ENCODE data around the gene LDLRAP1.
A peak's percentile ranks its signal among the peaks of the same experiment; 100 is the strongest.
"Not testable (repeated sequence)": the region's sequence is repeated elsewhere in the genome, so short reads cannot be mapped to it uniquely, and the experiment has no call there.

Gene LDLRAP1

DNA sequence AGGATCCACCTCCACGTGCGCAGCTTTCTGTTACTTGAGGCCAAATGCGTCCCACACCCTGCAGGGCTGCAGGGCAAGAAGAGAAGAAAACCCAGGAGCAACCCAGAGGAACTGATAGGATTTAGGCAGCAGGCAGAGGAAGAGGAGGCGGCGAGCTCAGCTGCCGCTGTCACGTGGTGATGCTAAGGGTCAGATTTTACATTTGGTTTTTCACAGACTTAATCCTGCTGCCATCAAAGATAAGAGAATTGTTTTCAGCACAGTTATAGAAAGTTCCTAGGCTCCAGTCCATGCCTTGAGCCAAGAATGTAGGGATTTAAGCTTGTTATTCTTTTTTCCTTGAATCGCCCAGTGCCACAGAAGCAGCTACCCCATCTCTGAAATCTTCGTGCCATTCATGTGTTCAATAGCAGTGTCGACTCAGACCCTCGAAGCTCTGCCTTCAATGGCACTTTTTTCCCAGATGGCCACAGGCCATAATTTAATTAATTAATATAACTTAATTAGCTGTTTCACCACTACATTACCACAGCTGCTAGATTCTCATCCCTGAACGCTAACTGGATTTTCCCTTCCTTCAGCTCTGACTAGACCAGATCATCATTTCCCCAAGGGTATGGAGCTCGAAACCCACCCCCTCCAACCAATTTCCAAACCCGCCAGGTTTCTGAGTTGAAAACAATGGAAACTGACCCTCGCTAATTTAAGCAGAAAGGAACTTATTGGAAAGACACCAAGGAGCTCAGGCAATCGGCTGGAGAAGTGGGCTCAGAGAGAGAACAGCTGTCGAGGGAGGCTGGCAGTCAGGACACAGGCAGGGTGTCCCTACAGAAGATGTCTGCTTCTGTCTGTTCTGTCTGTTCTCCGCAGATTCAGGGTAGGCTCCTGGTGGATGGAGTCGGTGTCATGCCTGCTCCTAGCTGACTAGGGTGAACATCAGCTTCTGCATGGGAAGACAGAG lies 36.2 kb downstream of the LDLRAP1 start:
- DNase-seq = no peak

DNA sequence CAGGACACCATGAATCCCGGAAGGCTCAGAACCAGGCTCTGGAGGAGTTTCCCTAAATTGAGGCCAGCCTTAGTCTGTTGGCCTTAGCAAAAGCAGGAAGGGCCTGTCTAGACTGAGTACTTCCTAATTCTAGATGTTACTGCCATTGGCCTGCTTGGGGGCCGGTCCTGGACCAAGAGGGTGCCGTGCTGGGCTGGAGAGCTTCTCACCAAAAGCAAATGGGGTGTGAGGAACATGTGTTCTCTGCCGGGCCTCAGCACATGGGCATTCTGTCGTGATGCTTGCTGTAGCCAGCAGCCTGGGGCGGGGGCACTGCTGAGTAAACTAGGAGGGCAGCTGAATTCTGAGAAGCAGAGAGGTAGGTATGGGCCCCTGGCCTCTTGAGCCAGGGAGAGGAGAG lies 37.5 kb downstream of the LDLRAP1 start:
- DNase-seq = no peak

DNA sequence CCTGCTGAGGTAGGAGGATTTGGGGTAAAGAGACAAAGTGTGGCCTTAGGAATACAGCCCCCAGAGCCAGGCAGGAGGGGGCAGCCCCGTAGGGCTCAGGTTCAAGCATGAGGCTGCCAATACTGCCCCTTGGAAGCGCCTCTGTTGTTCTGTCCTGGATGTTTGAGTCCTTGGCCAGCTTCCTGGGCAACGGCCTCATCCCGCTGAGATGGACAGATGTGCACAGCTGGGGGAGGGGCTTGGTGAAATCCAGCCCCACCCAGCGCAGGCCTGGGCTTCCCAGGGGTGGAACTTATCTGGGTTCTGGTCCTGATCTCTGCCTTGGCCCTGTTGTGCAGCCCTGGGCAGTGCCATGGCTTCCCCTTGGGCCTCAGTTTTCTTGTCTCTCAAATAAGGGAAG lies 38.4 kb downstream of the LDLRAP1 start:
- no peak for DNase-seq

DNA sequence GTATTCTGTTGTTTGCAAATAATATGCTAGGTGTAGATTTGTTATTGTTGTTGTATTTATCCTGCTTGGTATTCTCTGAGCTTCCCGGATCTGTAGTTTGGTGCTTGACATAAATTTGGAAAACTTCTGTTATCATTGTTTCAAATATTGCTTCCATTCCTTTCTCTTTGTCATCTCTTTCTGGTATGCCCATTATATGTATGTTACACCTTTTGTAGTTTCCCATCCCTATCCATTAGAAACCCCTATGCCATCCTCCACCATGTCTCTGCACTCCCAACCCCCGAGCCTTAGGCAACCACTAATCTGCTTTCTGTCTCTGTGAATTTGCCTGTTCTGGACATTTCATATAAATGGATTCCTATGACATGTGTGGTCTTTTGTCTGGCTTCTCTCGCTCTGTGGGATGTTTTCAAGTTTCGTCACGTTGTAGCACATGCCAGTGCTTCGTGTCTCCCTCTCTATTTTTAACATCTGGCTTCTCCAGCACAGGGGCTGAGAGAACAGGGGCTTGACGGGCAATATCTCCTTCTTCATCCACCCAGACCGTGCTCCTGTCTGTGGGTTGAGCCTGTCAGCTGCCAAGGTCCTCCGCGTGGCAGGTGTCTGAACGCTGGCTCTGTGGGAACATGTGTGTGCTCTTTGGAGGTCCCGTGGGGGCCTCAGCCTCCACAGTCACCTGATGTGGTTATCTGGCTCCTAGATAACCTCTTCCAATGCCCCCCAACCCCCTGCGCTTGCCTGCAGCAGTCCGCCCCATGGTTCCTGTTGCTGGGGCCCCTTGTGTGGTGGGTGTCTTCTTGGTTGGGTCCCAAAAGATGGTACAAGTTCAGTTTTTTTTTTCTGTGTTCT lies 40.3 kb downstream of the LDLRAP1 start:
- no peak for DNase-seq

DNA sequence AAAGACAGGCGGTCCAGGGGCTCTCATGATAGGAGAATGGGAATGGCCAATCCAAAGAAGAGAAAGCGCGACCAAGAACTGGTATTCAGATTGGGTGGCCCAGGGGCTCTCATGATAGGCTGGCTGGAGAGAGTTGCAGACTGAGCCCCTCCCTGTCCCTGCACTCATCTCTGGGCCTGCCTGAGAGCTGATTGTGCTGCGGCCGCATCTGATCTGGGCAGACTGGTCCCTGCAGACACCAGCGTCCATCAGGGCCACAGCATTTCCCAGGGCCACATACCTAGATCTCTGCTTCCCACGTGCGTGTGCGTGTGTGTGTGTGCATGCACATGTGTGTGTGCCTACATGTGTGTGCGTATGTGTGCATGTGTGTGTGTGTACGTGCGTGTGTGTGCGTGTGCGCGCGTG lies 42.8 kb downstream of the LDLRAP1 start:
- DNase-seq = no peak

DNA sequence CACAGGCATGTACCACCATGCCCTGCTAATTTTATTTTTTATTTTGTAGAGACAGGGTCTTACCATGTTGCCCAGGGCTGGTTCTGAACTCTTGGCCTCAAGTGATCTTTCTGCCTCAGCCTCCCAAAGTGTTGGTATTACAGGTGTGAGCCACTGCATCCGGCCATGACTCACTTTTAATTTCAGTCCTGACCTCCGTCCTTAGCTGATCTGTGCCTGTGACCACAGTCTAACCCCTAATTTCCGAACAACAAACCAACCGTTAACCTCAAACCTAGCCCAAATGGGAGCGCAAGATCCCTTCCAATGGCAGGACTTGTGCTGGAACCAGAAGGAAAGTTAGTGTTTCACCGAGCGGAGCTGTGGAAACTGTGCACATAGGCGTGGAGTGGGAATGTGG lies 43.9 kb downstream of the LDLRAP1 start:
- no peak for DNase-seq

DNA sequence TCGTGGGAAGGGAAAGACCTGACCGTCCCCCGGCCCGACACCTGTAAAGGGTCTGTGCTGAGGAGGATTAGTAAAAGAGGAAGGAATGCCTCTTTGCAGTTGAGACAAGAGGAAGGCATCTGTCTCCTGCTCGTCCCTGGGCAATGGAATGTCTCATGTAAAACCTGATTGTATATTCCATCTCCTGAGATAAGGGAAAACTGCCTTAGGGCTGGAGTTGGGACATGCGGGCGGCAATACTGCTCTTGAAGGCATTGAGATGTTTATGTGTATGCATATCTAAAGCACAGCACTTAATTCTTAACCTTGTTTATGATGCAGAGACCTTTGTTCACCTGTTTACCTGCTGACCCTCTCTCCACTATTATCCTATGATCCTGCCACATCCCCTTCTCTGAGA lies 44.8 kb downstream of the LDLRAP1 start:
- DNase-seq = not testable (repeated sequence)

DNA sequence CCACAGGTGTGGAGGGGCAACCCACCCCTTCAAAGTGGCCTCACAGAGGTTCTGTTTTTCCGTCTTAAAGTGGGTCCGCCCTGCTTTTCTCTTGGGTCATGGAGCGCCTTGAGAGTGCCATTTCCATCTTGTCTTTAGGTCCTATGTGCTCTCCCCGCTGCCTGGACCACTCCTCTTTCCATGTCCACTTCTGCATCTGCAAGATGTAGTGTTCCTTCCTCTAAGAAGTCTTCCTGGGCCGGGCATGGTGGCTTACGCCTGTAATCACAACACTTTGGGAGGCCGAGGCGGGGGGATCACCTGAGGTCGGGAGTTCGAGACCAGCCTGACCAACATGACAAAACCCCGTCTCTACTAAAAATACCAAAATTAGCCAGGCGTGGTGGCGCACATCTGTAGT lies 45.4 kb downstream of the LDLRAP1 start:
- DNase-seq = not testable (repeated sequence)

DNA sequence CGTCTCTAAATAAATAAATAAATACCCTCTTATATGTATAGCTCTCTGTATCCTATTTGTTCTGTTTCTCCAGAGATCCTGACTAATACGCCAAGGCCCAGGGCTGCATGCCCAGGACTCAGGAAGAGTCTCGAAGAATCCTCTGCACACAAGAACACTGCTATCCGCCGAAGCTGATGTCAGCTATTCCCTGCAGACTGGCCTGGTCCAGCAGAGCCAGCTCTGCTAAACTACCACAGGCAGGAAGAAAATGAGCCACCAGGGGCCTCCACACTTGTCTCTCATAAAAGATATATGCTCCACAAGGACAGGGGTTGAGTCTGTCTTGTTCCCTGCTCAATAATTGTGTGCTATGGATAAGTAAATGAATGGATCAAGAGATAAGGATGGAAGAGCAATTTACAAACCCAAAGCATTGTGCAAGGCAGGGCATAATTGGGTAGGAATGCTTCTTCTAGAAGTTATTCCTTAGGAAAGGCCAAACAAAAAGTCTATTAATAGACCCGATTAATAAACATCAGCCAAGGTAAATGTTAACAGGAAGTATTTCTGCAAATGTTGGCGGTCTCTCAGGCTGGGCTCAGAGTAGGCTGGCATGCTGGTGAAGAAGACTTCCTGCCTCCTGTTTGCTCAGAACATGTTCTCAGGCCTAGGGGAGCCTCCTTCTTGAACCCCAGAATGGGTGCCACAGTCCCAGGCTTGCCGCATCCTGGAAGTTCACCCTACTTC lies 46.9 kb downstream of the LDLRAP1 start:
- DNase-seq = no peak

DNA sequence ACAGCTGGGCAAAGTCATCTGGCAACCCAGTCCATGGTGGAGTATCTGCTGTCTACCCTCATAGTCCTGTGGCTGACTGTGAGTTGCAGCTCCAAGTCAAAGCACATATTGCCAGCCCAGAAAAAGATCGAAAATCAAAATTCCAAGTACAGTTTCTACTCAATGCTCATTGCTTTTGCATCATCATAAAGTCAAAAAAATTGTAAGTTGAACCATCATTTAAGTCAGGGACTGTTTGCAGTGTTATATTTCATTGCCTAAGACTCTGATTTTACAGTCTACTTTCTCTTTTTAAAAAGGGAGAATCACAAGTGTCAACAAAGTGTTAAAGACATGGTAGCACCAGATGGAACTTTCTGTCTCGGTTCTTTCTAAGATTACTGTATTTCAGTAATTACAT lies 50.5 kb downstream of the LDLRAP1 start:
- no peak for DNase-seq

DNA sequence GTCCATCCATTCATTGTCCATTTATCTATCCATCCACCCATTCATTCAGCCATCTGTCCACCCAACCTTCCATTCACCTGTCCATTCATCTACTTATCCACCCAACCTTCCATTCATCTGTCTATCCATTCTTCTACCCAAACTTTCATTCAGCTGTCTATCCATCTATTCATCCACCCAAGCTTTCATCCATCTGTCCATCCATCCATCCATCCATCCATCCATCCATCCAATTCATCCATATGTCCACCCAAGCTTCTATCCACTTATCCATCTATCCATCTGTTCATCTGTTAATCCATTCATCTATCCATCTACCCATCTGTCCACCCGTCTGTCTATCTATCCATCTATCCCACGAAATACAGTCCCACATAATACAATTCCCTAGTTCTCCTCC lies 51.6 kb downstream of the LDLRAP1 start:
- no peak for DNase-seq

DNA sequence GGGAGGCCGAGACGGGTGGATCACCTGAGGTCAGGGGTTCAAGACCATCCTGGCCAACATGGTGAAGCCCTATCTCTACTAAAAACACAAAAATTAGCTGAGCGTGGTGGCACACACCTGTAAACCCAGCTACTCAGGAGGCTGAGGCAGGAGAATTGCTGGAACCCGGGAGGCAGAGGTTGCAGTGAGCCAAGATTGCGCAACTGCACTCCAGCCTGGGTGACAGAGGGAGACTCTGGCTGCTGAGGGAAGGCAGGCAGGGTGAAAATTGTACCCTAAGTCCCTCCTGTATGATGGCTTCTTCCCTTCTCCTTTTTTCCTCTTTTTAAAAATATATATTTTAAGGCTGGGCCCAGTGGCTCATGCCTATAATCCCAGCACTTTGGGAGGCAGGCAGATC lies 53.2 kb downstream of the LDLRAP1 start:
- DNase-seq = not testable (repeated sequence)

DNA sequence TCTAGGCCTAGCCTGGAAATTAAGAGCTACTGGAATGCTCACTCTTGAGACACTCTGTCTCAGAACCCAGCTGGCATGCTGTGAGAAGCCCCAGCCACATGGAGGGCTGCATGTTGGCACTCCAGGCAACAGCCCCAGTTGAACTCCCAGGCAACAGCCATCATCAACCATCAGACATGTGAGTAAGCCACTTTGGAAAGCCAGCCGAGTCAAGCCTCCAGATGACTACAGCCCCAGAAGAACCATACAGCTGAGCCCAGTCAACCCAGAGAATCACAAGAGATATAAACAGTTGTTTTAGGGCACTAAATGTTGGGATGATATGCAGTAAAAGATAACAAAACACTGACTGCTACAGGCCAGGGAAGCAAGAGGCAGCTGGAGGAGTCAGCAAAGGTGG lies 55.5 kb downstream of the LDLRAP1 start:
- no peak for DNase-seq

DNA sequence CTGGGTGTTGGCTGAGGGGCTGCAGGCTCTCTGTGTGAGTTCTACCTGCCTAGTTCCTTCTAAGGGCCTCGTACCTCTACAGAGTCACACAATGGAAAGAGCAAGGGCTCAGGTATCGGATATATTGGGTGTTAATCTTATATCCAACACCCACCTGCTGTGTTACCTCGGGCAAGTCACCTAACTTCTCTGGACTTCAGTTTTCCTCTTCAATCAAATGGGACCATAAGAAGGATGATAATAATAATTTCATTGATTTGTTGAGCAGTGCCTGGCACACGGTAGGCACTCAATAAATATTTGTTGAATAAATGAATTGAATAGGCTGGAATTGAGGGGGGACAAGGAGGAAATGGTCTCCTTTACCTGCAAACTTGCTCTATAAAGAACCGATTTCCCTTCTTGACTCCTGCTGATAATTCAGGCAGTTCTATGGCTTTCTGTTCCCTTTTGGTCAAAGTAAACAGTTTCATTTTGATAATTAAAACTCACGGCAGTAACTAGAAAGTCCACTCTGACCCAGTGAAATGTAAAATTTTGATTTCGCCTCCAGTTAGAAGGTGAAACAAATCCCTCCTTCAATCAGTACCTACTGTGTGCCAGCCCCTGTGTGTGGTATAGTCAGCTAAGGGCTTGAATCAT lies 56.7 kb downstream of the LDLRAP1 start:
- no peak for DNase-seq

DNA sequence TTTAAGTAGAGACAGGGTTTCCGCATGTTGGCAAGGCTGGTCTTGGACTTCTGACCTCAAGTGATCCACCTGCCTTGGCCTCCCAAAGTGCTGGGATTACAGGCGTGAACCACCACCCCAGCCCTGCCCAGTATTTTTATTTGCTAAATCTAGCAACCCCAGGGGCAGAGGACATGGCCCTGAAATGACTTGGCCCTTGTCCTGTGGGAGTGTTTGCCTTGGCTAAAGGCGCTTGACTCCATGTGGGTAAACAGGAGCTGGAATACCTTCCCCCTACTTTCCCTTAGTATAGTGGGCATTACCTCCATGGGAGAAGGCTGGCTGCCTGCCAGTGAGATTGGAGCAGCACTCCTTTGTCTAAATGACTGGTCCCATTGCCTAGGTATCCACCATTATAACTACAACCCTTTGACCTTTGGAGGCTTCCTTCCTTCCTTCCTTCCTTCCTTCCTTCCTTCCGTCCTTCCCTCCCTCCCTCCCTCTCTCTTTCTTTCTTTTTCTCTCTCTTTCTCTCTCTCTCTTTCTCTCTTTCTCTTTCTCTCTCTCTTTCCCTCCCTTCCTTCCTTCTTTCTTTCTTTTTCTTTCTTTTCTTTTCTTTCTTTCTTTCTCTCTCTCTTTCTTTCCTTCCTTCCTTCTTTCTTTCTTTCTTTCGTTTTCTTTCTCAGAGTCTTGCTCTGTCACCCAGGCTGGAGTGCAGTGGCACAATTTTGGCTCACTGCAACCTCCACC lies 57.7 kb downstream of the LDLRAP1 start:
- DNase-seq = not testable (repeated sequence)

DNA sequence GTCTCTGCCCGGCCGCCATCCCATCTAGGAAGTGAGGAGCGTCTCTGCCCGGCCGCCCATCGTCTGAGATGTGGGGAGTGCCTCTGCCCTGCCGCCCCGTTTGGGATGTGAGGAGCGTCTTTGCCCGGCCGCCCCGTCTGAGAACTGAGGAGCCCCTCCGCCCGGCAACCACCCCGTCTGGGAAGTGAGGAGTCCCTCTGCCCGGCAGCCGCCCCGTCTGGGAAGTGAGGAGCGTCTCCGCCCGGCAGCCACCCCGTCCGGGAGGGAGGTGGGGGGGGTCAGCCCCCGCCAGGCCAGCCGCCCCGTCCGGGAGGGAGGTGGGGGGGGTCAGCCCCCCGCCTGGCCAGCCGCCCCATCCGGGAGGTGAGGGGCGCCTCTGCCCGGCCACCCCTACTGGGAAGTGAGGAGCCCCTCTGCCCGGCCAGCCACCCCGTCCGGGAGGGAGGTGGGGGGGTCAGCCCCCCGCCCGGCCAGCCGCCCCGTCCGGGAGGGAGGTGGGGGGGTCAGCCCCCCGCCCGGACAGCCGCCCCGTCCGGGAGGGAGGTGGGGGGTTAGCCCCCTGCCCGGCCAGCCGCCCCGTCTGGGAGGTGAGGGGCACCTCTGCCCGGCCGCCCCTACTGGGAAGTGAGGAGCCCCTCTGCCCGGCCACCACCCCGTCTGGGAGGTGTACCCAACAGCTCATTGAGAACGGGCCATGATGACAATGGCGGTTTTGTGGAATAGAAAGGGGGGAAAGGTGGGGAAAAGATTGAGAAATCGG lies 60.6 kb downstream of the LDLRAP1 start:
- DNase-seq = not testable (repeated sequence)

DNA sequence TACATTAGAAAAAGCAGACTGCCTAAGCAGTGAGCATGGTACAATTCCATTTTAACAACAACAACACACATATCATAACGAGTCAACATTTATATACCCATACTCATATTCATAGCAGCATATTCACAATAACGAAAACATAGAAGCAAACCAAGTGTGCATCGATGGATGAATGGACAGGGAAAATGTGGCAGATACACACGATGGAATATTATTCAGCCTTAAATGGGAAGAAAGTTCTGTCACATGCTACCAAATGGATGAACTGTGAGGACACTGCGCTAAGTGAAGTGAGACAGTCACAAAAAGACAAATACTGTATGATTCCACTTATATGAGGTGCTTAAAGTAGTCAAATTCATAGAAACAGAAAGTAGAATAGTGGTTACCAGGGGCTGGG lies 63.7 kb downstream of the LDLRAP1 start:
- no peak for DNase-seq

DNA sequence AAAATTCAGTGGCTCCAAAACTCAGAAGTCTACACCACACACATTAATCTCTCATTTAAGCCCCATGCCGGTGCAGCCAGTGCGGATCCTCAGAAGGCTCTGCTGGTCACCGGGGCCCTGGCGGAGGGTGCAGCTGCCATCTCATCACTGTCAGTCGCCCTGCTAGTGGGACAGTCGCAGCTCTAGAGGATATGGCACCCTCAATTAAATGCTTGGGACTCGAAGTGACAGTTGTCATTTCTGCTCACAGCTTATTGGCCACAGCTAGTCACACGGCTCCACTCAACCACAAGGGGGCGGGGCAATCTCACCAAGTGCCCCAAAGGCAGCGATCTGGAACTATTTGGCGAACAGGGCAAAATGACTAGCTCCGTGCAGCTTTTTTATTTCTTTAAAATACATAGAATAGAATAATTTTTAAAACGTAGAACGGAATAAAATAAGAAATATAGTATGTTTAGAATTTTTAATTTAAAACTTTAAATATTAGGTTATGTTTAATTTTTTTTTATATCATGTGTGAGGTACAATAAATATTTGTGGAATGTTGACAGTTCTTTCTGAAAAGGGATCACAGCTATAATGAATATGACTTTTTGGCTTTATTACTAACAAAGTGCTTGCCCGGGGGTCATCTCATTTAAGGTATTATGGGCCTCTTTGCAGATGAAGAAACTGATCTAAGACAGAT lies 65.2 kb downstream of the LDLRAP1 start:
- peak; percentile 88 for DNase-seq

DNA sequence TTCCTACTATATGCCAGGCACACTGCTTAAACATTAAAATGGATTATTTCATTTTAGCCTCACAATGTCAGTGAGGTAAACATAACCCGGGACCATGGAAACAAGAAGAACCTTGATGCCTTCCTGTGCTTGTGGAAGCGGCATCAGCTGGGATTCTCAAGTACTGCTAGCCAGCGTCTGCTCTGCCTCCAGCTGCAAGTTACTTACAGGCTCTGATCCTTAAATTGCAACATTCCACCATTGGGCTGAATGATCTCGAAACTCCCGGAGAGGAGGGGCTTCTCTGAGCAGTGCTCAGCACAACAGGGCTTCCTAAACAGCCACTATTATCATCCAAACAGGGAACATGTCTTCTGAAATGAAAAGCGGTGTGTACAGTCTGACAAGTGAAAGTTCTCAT lies 66.5 kb downstream of the LDLRAP1 start:
- no peak for DNase-seq

DNA sequence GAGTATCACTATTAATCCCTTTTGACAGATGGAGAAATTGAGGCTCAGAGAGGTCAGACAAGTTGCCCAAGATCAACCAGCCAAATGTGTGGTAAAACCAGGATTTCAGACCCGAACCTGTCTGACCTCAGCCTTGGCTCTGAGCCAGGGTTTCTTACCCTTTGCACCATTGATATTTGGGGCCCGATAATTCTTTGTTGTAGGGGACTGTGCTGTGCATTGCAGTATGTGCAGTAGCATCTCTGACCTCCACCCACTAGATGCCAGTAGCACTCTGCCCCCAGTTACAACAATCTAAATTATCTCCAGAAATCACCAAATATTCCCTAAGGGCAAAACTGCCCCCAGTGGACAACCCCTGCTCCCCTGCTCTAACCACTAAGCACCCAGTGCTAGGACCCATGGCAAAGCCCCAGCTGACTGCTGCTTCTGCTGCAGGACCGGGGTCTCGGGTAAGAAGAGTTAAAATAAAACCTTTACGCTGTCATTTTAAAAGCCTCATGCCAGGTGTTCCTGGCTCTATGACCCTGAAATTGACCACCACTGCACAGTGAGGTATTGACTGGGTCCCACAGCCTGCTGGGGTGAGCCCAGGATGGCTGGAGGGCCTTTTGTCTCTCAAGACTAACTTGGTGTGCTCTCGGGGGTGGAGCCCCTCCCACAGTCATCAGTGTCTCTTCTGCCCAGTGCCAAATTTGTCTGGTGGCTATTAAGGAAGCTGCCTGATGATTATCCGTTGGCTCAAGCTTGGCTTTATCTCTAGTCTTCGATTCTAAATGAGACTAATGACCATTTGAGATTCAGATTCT lies 67.6 kb downstream of the LDLRAP1 start:
- no peak for DNase-seq
